Fibroblast of mammary gland (primary cell): Measurements from ENCODE around the gene KRTAP10-4.
"Not testable (repeated sequence)": the region's sequence is repeated elsewhere in the genome, so short reads cannot be mapped to it uniquely, and the experiment has no call there.

Experiments
- DNase-seq: peaks from one replicate; pipeline ENCODE4 v3.0.0-alpha.2; 2010; ENCODE audit warnings: low read depth
- H3K4me3 ChIP-seq: 2 replicates; pipeline ENCODE4 v1.5.1; 2011; ENCODE audit warnings: low read depth, mild to moderate bottlenecking, low read length, moderate library complexity; ENCODE audit not compliant: control insufficient read depth
- TF ChIP-seq, protein P1 (sequence below): conservative IDR thresholded peaks from 2 replicates; pipeline ENCODE4 v1.5.1; 2011; ENCODE audit warnings: low read depth, low read length, inconsistent platforms; ENCODE audit not compliant: control insufficient read depth, insufficient read depth

Gene KRTAP10-4

DNA sequence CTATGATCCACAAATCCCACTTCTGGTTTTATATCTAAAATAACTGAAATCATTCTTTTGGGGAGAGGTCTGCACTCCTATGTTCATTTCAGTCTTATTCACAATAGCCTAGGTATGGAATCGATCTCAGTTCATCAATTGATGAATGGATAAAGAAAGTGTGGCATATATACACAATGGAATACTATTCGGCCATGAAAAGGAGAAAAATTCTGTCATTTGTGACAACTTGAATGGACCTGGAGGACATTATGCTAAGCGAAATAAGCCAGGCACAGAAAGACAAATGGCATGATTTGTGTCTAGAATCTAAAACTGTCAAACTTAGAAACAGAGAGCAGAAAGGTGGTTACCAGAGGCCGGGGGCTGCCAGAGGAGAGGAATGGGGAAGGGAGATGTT lies 33.0 kb downstream of the KRTAP10-4 start:
- H3K4me3 ChIP-seq = no peak overlapping the region
- DNase-seq = no peak
- TF ChIP-seq, protein P1, sequence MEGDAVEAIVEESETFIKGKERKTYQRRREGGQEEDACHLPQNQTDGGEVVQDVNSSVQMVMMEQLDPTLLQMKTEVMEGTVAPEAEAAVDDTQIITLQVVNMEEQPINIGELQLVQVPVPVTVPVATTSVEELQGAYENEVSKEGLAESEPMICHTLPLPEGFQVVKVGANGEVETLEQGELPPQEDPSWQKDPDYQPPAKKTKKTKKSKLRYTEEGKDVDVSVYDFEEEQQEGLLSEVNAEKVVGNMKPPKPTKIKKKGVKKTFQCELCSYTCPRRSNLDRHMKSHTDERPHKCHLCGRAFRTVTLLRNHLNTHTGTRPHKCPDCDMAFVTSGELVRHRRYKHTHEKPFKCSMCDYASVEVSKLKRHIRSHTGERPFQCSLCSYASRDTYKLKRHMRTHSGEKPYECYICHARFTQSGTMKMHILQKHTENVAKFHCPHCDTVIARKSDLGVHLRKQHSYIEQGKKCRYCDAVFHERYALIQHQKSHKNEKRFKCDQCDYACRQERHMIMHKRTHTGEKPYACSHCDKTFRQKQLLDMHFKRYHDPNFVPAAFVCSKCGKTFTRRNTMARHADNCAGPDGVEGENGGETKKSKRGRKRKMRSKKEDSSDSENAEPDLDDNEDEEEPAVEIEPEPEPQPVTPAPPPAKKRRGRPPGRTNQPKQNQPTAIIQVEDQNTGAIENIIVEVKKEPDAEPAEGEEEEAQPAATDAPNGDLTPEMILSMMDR = no peak

DNA sequence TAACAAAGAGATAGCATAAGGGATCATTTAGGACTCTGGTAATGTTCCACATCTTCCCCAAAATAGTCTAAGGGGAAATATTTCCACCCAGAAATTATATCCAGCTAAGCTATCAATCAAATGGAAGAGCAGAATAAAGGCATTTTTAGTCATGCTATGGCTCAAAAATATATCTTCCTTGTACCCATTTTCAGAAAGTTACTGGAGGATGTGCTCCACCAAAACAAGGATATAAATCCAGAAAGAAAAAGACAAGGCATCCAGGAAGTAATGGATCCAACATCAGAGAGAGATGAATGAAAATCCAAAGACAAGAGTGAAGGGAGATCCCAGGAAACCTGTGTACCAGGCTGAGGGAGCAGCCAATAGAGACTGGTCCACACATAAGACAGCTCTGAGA lies 35.7 kb downstream of the KRTAP10-4 start:
- DNase-seq = no peak
- TF ChIP-seq, protein P1 = no peak
- H3K4me3 ChIP-seq = no peak overlapping the region

DNA sequence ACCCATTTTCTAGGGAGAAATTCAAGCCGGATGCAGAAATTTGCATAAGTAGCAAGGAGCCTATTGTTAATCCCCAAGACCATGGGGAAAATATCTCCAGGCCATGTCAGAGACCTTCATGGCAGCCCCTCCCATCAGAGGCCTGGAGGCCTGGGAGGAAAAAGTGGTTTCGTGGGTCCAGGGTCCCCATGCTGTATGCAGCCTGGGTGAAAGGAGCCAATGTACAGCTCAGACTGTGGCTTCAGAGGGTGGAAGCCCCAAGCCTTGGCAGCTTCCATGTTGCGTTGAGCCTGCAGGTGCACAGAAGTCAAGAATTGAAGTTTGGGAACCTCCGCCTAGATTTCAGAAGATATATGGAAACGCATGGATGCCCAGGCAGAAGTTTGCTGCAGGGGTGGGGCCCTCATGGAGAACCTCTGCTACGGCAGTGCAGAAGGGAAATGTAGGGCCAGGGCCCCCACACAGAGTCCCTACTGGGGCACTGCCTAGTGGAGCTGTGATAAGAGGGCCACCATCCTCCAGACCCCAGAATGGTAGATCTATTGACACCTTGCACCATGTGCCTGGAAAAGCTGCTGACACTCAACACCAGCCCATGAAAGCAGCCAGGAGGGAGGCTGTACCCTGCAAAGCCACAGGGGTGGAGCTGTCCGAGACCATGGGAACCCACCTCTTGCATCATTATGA lies 36.8 kb downstream of the KRTAP10-4 start:
- not testable (repeated sequence) for DNase-seq, H3K4me3 ChIP-seq

DNA sequence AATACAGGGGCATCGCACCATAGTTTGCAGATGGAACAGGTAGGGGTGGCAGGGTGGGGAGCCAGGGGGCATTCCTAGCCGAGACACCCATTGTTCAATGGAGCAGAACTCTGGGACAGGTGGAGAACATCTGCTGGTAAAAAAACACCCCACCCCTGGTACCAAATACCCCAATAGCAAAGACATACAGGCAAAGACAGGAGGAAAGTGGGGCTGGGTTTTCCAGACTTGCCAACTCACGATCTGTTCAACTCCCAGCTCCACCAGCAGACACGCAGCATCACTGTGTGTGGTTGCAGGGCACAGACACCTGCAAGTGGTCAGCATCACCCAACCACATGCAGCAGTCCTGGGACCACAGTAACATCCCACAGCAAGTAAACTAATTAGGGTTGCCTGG lies 38.0 kb downstream of the KRTAP10-4 start:
- TF ChIP-seq, protein P1 = no peak

DNA sequence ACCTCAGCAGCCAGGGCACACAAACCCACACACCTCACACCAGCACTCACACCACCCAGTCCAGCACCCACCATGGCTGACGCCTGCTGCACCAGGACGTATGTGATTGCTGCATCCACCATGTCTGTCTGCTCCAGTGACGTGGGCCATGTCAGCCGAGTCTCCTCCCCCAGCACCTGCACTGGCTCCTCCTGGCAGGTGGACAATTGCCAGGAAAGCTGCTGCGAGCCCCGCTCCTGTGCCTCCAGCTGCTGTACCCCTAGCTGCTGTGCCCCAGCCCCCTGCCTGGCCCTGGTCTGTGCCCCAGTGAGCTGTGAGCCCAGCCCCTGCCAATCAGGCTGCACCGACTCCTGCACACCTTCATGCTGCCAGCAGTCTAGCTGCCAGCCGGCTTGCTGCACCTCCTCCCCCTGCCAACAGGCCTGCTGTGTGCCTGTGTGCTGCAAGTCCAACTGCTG lies 38.5 kb downstream of the KRTAP10-4 start, which contains the start of gene KRTAP10-8:
TSS of gene KRTAP10-8 (plus strand) at position 51 of the 458 bp plus-strand sequence. CDS start at position 73, 22 bp downstream.
- DNase-seq = no peak
- TF ChIP-seq, protein P1 = no peak
- no peak within 1 kb of the TSS for H3K4me3 ChIP-seq

More for the DNA sequence above, 38.0 kb downstream of the KRTAP10-4 start:
- no peak overlapping the region for H3K4me3 ChIP-seq
- no peak for DNase-seq

DNA sequence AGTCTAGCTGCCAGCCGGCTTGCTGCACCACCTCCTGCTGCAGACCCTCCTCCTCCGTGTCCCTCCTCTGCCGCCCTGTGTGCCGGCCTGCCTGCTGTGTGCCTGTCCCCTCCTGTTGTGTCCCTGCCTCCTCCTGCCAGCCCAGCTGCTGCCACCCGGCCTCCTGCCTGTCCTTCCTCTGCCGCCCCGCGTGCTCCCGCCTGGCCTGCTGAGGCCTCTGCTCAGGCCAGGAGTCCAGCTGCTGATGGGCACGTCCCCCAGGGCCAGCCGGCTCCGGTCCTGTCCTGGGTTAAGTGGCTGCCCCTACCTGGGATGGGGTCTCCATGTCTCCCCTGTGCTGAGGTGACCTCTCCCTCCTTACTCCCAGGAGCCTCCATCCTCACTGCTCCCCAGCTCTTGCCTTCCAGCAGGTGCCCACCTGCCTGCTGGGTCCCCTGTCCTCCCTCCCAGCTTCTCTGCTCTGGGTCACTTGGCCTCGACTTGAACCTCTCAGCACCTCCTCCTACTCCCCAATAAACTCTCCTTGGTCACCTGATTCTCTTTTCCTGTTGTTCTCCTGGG lies 39.2 kb downstream of the KRTAP10-4 start:
- no peak for DNase-seq
- TF ChIP-seq, protein P1 = no peak
- H3K4me3 ChIP-seq = no peak overlapping the region

DNA sequence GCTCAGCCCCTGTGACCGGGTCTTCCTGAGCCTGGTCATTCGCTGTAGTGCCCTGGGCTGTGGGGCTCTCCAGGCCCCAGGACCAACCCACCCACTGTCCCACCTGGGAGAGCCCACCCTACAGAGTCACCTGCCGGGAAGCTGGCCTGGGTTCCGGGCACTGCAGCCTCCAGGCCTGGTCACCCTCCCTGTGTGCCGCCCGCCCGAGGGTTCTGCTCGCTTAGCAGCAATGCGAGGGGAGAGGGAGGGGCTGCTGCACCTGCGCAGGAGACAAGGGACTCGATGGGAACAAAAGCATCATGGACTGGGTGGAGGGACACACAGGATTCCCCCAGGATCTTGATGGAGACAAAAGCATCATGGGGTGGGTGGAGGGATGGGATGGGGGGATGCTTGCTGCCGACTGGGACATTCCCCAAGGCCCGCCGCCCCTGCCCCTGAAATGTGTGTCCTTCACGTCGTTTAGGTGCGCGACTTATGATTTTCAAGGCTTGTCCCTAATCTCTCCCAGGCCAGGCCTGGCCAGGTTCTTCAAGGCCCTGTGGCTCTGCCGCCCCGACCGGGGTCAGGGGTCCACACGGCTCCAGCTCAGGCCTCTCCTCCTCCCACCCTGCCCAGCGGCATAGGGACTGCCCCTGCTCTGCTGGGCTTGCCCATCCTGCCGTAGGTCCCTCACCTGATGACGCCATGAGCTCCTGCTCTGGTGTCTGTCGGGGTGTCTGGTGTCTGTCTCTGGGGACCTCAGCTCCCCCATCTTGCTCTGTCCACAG lies 40.0 kb downstream of the KRTAP10-4 start:
- TF ChIP-seq, protein P1 = no peak
- no peak for DNase-seq

More for the DNA sequence above, 40.0 kb downstream of the KRTAP10-4 start:
- H3K4me3 ChIP-seq = no peak overlapping the region
